Liver (tissue), 3 donors: ENCODE data around the gene LSM5.
"Not testable (repeated sequence)": the region's sequence is repeated elsewhere in the genome, so short reads cannot be mapped to it uniquely, and the experiment has no call there.

Experiments used
- GABPA ChIP-seq, 2 donors: IDR thresholded peaks in 1 of 2; conservative IDR thresholded peaks in 1 of 2; 2 replicates each; pipeline ENCODE4 v1.6.1; 2016; ENCODE audit warnings: antibody characterized with exemption in 2 of 2, mild to moderate bottlenecking in 1 of 2, moderate library complexity in 1 of 2
- HNF4A ChIP-seq, 2 donors: conservative IDR thresholded peaks; 2 replicates each; pipeline ENCODE4 v1.6.1; 2016; ENCODE audit warnings: antibody characterized with exemption in 2 of 2, mild to moderate bottlenecking in 2 of 2
- JUND ChIP-seq, 2 donors: IDR thresholded peaks; 2 replicates each; pipeline ENCODE4 v1.6.1; 2016; ENCODE audit warnings: antibody characterized with exemption in 2 of 2
- SP1 ChIP-seq: IDR thresholded peaks from 2 replicates; pipeline ENCODE4 v1.6.1; 2018; ENCODE audit warnings: antibody characterized with exemption, mild to moderate bottlenecking
- TAF1 ChIP-seq: conservative IDR thresholded peaks from 2 replicates; pipeline ENCODE4 v1.6.1; 2016; ENCODE audit warnings: antibody characterized with exemption, mild to moderate bottlenecking
- YY1 ChIP-seq: IDR thresholded peaks from 2 replicates; pipeline ENCODE4 v1.6.1; 2016; ENCODE audit warnings: antibody characterized with exemption, mild to moderate bottlenecking
- TF ChIP-seq, protein P1 (sequence below): fragments of 150-350 bp; IDR thresholded peaks from 2 replicates; pipeline ENCODE4 v1.5.1; 2017; ENCODE audit warnings: improper control_type of control experiment, low read depth, low read length; ENCODE audit not compliant: missing input control
- donor health status: healthy.
- donor health status: healthy.

DNA sequence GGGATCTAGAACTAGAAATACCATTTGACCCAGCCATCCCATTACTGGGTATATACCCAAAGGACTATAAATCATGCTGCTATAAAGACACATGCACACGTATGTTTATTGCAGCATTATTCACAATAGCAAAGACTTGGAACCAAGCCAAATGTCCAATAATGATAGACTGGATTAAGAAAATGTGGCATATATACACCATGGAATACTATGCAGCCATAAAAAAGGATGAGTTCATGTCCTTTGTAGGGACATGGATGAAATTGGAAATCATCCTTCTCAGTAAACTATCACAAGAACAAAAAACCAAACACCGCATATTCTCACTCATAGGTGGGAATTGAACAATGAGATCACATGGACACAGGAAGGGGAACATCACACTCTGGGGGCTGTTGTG is 20.2 kb downstream of the LSM5 start:
- TF ChIP-seq SP1; TAF1; GABPA (IDR thresholded peaks at IDR 0.05 in 1 of 2, conservative IDR thresholded peaks at IDR 0.05 in 1 of 2); YY1; JUND (IDR thresholded peaks at IDR 0.05); HNF4A (conservative IDR thresholded peaks at IDR 0.05): not testable (repeated sequence)
- TF ChIP-seq, protein P1, sequence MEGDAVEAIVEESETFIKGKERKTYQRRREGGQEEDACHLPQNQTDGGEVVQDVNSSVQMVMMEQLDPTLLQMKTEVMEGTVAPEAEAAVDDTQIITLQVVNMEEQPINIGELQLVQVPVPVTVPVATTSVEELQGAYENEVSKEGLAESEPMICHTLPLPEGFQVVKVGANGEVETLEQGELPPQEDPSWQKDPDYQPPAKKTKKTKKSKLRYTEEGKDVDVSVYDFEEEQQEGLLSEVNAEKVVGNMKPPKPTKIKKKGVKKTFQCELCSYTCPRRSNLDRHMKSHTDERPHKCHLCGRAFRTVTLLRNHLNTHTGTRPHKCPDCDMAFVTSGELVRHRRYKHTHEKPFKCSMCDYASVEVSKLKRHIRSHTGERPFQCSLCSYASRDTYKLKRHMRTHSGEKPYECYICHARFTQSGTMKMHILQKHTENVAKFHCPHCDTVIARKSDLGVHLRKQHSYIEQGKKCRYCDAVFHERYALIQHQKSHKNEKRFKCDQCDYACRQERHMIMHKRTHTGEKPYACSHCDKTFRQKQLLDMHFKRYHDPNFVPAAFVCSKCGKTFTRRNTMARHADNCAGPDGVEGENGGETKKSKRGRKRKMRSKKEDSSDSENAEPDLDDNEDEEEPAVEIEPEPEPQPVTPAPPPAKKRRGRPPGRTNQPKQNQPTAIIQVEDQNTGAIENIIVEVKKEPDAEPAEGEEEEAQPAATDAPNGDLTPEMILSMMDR = not testable (repeated sequence)
